A549 (cell line): Measurements from ENCODE around the gene REPS2. TPM values are rescaled to one million over a fixed set of nuclear protein-coding genes. Genes with fewer than 3 reads are reported as not detected.

Experiments
- ATAC-seq, 2 experiments: fragments of 200-7000 bp in 1 of 2; fragments of >200 bp in 1 of 2; cut with Nextera tagmentation in 1 of 2; cut with Tn5 transposase in 1 of 2; 3 replicates each; pipeline versions ENCODE4 v1.8.0 to v1.9.1; 2018 to 2020; ENCODE audit warnings: mild to moderate bottlenecking in 1 of 2, moderate library complexity in 1 of 2
- CTCF ChIA-PET: fragments of 300-600 bp; sonication (Branson Sonifier 250); formaldehyde crosslinking; extraction: SDS; loops from one replicate; lab custom pipeline; 2021; ENCODE audit warnings: antibody characterized with exemption, inconsistent platforms; lab: Yijun Ruan, JAX
- POLR2A ChIA-PET: fragments of 350-600 bp; formaldehyde crosslinking; extraction: SDS; loops from one replicate; lab custom pipeline; 2021; ENCODE audit warnings: antibody characterized with exemption, inconsistent platforms; lab: Yijun Ruan, JAX
- DNase-seq, 2 experiments: peaks; one replicate each; pipeline versions ENCODE4 v3.0.0 to v3.0.0-alpha.2; 2011 to 2016; ENCODE audit warnings: low read depth in 1 of 2, low spot score in 1 of 2
- FAIRE-seq: peaks from 2 replicates; lab custom pipeline; 2011; peaks lifted over from hg19 to GRCh38; lab: Jason Lieb, UNC
- H3K27ac ChIP-seq, 2 experiments: fragments of >200 bp; sonication (Bioruptor Twin); formaldehyde crosslinking; 3 replicates each; pipeline ENCODE4 v1.5.1; 2016 to 2017
- H3K4me1 ChIP-seq: fragments of >200 bp; sonication (Bioruptor Twin); formaldehyde crosslinking; 3 replicates; pipeline ENCODE4 v1.6.1; 2016
- H3K4me2 ChIP-seq: fragments of >200 bp; sonication (Bioruptor Twin); formaldehyde crosslinking; 3 replicates; pipeline ENCODE4 v1.6.1; 2016
- H3K4me3 ChIP-seq: fragments of >200 bp; sonication (Bioruptor Twin); formaldehyde crosslinking; 3 replicates; pipeline ENCODE4 v1.5.1; 2016
- H3K9me3 ChIP-seq: fragments of >200 bp; sonication (Bioruptor Twin); formaldehyde crosslinking; 3 replicates; pipeline ENCODE4 v1.6.1; 2016
- CBX8 ChIP-seq: fragments of 200-600 bp; sonication (generic); IDR thresholded peaks from 2 replicates; pipeline ENCODE4 v1.6.1; 2016
- CHD4 ChIP-seq: fragments of 200-600 bp; sonication (generic); IDR thresholded peaks from 2 replicates; pipeline ENCODE4 v1.6.1; 2016; ENCODE audit warnings: antibody characterized with exemption, mild to moderate bottlenecking, borderline replicate concordance
- EHF ChIP-seq: fragments of 250-450 bp; sonication (Bioruptor Pico); IDR thresholded peaks from 2 replicates; pipeline ENCODE4 v1.5.0; 2020; ENCODE audit warnings: mild to moderate bottlenecking
- ESRRA ChIP-seq: fragments of 150-350 bp; IDR thresholded peaks from 2 replicates; pipeline ENCODE4 v1.6.1; 2014; ENCODE audit warnings: mild to moderate bottlenecking, low read length, borderline replicate concordance
- FOSL2 ChIP-seq, 2 experiments: fragments of 450-650 bp in 1 of 2; fragments of >200 bp in 1 of 2; sonication (Bioruptor Twin) in 1 of 2; formaldehyde crosslinking; IDR thresholded peaks; 2 replicates each; pipeline versions ENCODE4 v1.5.0 to v1.6.1; 2016 to 2020; ENCODE audit warnings: mild to moderate bottlenecking in 1 of 2, moderate library complexity in 1 of 2
- JUNB ChIP-seq: fragments of >200 bp; sonication (Bioruptor Twin); formaldehyde crosslinking; IDR thresholded peaks from 2 replicates; pipeline ENCODE4 v1.6.1; 2016
- KDM1A ChIP-seq: fragments of 200-600 bp; sonication (generic); IDR thresholded peaks from 2 replicates; pipeline ENCODE4 v1.6.1; 2016; ENCODE audit warnings: low read depth, mild to moderate bottlenecking
- KDM5A ChIP-seq: fragments of 200-600 bp; sonication (generic); IDR thresholded peaks from 2 replicates; pipeline ENCODE4 v1.6.1; 2016; ENCODE audit warnings: antibody characterized with exemption, mild to moderate bottlenecking
- MAZ ChIP-seq: fragments of 150-350 bp; IDR thresholded peaks from 2 replicates; pipeline ENCODE4 v1.6.1; 2014; ENCODE audit warnings: antibody characterized with exemption, low read depth, low read length, borderline replicate concordance
- NPAS2 ChIP-seq: fragments of 250-450 bp; sonication (Bioruptor Pico); IDR thresholded peaks from 2 replicates; pipeline ENCODE4 v1.8.0; 2022; ENCODE audit warnings: mild to moderate bottlenecking, moderate library complexity, borderline replicate concordance
- PHF8 ChIP-seq: fragments of 200-600 bp; sonication (generic); IDR thresholded peaks from 2 replicates; pipeline ENCODE4 v1.6.1; 2016; ENCODE audit warnings: low read depth, mild to moderate bottlenecking, antibody characterized with exemption, moderate library complexity, borderline replicate concordance
- RARB ChIP-seq: fragments of 250-450 bp; sonication (Bioruptor Pico); IDR thresholded peaks from 2 replicates; pipeline ENCODE4 v1.8.0; 2021; ENCODE audit warnings: mild to moderate bottlenecking, moderate library complexity
- RFX5 ChIP-seq: fragments of 450-650 bp; IDR thresholded peaks from 2 replicates; pipeline ENCODE4 v1.7.1; 2014; ENCODE audit warnings: antibody characterized with exemption, mild to moderate bottlenecking, moderate library complexity
- RNF2 ChIP-seq: fragments of 200-600 bp; sonication (generic); IDR thresholded peaks from 2 replicates; pipeline ENCODE4 v1.6.1; 2016; ENCODE audit warnings: low read depth, mild to moderate bottlenecking, antibody characterized with exemption, moderate library complexity, borderline replicate concordance
- SMC3 ChIP-seq: fragments of >200 bp; sonication (Bioruptor Twin); formaldehyde crosslinking; IDR thresholded peaks from 3 replicates; pipeline ENCODE4 v1.6.1; 2018; ENCODE audit warnings: inconsistent platforms
- SREBF2 ChIP-seq: fragments of 450-650 bp; IDR thresholded peaks from 2 replicates; pipeline ENCODE4 v1.6.1; 2014; ENCODE audit warnings: mild to moderate bottlenecking, moderate library complexity
- ZSCAN20 ChIP-seq: fragments of 250-450 bp; sonication (Bioruptor Pico); IDR thresholded peaks from 2 replicates; pipeline ENCODE4 v1.8.0; 2022; ENCODE audit warnings: mild to moderate bottlenecking, moderate library complexity
- WGBS: methylation state at CpG from one replicate; pipeline ENCODE4 v1.1.6; 2017; ENCODE audit errors: missing lambda C conversion rate; 5-methylcytosine and 5-hydroxymethylcytosine counted together
- polyA plus RNA-seq, 4 experiments: library from polyadenylated mRNA; depleted of rRNA in 3 of 4; stranded (reverse); fragments of >200 nt; fragmentation: RNase III in 1 of 4; extraction: RNeasy Plus Mini Kit Qiagen cat#74134 plus additional on column Dnase treatment in 1 of 4; gene quantifications; 2 replicates in 3 of 4; 3 replicates in 1 of 4; pipeline ENCODE4 v1.2.3, GENCODE V29; 2011 to 2017
- TF ChIP-seq, protein P1 (sequence below): fragments of 200-600 bp; sonication (generic); IDR thresholded peaks from 2 replicates; pipeline ENCODE4 v1.6.1; 2016; ENCODE audit warnings: antibody characterized with exemption, mild to moderate bottlenecking, moderate library complexity
- TF ChIP-seq, protein P2 (sequence below): fragments of 450-650 bp; IDR thresholded peaks from 2 replicates; pipeline ENCODE4 v1.6.1; 2014; ENCODE audit warnings: antibody characterized with exemption
- TF ChIP-seq, protein P3 (sequence below): IDR thresholded peaks from 2 replicates; pipeline ENCODE4 v1.6.1; 2012
- TF ChIP-seq, protein P4 (sequence below): fragments of 250-450 bp; sonication (Bioruptor Pico); IDR thresholded peaks from 2 replicates; pipeline ENCODE4 v1.5.0; 2020; ENCODE audit warnings: low read depth, mild to moderate bottlenecking, moderate library complexity
- TF ChIP-seq, protein P5 (sequence below): fragments of >200 bp; sonication (Bioruptor Twin); formaldehyde crosslinking; IDR thresholded peaks from 3 replicates; pipeline ENCODE4 v1.5.1; 2016
- TF ChIP-seq, protein P6 (sequence below): fragments of 150-350 bp; IDR thresholded peaks from 2 replicates; pipeline ENCODE4 v1.6.1; 2014; ENCODE audit warnings: low read depth, mild to moderate bottlenecking, low read length

The REPS2 gene
- polyA plus RNA-seq, 2 of the 4 experiments (the other 2 are of a cell fraction) = 0.17 to 0.76 TPM

DNA sequence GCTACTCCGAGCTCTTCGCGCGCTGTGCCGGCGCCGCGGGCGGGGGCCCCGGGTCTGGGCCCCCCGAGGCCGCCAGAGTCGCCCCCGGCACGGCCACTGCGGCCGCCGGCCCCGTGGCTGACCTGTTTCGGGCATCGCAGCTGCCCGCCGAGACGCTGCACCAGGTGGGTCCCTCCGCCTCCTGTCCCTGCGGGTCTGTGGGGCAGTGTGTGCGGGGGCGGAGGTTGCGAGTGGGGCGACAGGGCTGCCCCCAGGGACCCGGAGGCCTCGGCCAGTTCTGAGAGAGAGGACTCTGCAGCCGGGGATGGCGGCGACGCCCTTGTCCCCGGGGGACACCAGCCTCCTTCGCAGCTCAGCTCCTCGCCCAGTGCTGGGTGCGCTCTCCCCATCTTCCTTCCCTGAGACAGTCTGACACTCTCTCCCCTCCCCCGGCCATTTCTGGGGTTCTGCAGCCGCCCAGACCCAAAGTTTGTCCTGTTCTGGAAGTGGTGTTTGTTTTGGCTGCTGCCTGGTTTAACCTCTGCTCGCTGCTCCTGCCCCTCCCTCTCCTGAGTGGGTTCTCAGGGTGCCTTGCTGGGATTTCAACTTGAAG is 609 bp downstream of the REPS2 start:
- TF ChIP-seq RNF2 (0 out of 2 replicates have a peak, but pooled peaks have one; percentile 19), CHD4 (no peak)
- Histone ChIP-seq H3K4me2 (peak overlapping the region; percentile 99), H3K9me3 (no peaks in the 10 kb centered on the region; the same call in 2 of the 3 replicates), H3K4me1 (peaks cover 6% of the 10 kb centered on the region; the same call in 2 of the 3 replicates), H3K4me3 (peak overlapping the region; percentile 63), H3K27ac (peak overlapping the region; percentile 46 to 77; a peak in 3 of 6 replicates)
- ChIA-PET POLR2A (no interaction called here), CTCF (interaction anchor here (0.7 to 1.9 kb wide), 7 partner anchors 9 to 126 kb away, joined by 3 to 6 read pairs (median 4); no protein-coding TSS in a partner anchor)
- DNase-seq (no peak), ATAC-seq (peak; percentile 49 to 57), FAIRE-seq (no peak)
- WGBS = 5% methylated on average over 6 of the region's 43 CpGs

DNA sequence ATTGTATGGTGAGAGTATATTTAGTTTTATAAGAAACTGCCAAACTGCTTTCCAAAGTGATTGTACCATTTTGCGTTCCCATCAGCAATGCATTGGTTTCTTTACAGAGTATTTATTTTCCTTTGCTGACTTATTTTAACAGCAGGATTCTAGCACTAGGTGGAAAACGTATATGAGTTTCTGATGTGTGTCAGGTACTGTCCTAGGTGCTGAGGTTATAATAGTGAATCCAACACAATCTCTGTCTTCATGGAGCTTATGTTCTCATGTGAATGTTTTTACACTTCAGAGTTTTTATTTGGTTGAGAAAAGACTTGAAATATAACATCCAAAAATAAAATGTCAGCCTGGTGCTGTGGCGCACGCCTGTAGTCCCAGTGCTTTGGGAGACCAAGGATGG is 4.0 kb downstream of the REPS2 start:
- CTCF ChIA-PET = interaction anchor here (0.7 kb wide), 1 partner anchor 64 kb away, joined by 3 read pairs; no protein-coding TSS in a partner anchor
- H3K4me1 ChIP-seq = peaks cover 23% of the 10 kb centered on the region
- no peak for ATAC-seq
- FAIRE-seq = no peak
- H3K27ac ChIP-seq = no peak overlapping the region
- H3K4me2 ChIP-seq = no peak overlapping the region
- TF ChIP-seq JUNB = no peak
- no peak for TF ChIP-seq SREBF2
- TF ChIP-seq, protein P1, sequence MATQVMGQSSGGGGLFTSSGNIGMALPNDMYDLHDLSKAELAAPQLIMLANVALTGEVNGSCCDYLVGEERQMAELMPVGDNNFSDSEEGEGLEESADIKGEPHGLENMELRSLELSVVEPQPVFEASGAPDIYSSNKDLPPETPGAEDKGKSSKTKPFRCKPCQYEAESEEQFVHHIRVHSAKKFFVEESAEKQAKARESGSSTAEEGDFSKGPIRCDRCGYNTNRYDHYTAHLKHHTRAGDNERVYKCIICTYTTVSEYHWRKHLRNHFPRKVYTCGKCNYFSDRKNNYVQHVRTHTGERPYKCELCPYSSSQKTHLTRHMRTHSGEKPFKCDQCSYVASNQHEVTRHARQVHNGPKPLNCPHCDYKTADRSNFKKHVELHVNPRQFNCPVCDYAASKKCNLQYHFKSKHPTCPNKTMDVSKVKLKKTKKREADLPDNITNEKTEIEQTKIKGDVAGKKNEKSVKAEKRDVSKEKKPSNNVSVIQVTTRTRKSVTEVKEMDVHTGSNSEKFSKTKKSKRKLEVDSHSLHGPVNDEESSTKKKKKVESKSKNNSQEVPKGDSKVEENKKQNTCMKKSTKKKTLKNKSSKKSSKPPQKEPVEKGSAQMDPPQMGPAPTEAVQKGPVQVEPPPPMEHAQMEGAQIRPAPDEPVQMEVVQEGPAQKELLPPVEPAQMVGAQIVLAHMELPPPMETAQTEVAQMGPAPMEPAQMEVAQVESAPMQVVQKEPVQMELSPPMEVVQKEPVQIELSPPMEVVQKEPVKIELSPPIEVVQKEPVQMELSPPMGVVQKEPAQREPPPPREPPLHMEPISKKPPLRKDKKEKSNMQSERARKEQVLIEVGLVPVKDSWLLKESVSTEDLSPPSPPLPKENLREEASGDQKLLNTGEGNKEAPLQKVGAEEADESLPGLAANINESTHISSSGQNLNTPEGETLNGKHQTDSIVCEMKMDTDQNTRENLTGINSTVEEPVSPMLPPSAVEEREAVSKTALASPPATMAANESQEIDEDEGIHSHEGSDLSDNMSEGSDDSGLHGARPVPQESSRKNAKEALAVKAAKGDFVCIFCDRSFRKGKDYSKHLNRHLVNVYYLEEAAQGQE = 0 out of 2 replicates have a peak, but pooled peaks have one; percentile 41
- H3K9me3 ChIP-seq = no peaks in the 10 kb centered on the region
- WGBS = 83% methylated on average over 4 of the region's 4 CpGs
- H3K4me3 ChIP-seq = no peak overlapping the region
- no peak for DNase-seq
- POLR2A ChIA-PET = no interaction called here

DNA sequence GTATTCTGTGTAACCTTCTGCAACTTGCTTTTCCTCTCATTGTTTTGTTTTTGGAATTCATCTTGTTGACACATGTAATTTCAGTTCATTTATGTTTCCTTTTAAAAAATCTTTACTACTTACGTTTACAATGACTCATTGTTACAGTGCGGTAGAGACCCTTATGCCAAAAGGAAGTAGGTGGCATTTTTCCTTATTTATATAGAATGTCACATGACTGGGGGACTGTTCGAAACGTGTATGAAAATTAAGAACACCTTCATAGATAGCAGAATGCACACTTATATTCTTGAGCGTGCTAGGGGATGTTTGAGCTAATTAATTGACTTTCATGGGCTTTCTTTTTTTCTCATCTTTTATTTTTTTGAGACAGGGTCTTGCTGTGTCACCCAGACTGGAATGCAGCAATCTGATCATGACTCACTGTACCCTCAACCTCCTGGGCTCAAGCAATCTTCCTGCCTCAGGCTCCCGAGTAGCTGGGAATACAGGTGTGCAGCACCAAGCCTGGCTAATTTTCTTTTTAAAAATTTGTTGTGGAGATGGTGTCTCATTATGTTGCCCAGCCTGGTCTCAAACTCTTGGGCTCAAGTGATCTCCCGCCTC is 7.3 kb downstream of the REPS2 start:
- ATAC-seq (peak in 1 of 2 experiments; percentile 50; a peak in 2 of 6 replicates), DNase-seq (peak in 1 of 2 experiments; percentile 38), FAIRE-seq (peak; percentile 84)
- H3K4me3 ChIP-seq = no peak overlapping the region
- H3K9me3 ChIP-seq = no peaks in the 10 kb centered on the region
- peak overlapping the region; percentile 70 for H3K4me2 ChIP-seq
- ChIA-PET POLR2A (no interaction called here), CTCF (no interaction called here)
- peaks cover 18% of the 10 kb centered on the region for H3K4me1 ChIP-seq
- WGBS = 28% methylated on average over 7 of the region's 7 CpGs
- peak overlapping the region; percentile 30 to 53; a peak in 2 of 6 replicates for H3K27ac ChIP-seq
- TF ChIP-seq, protein P2, sequence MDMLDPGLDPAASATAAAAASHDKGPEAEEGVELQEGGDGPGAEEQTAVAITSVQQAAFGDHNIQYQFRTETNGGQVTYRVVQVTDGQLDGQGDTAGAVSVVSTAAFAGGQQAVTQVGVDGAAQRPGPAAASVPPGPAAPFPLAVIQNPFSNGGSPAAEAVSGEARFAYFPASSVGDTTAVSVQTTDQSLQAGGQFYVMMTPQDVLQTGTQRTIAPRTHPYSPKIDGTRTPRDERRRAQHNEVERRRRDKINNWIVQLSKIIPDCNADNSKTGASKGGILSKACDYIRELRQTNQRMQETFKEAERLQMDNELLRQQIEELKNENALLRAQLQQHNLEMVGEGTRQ = peak; percentile 63
- TF ChIP-seq CBX8 = no peak
- no peak for TF ChIP-seq KDM1A
- no peak for TF ChIP-seq KDM5A
- TF ChIP-seq MAZ = no peak
- 0 out of 2 replicates have a peak, but pooled peaks have one; percentile 10 for TF ChIP-seq FOSL2 (IDR thresholded peaks at IDR 0.05)
- TF ChIP-seq FOSL2 (CRISPR knock-in tag; IDR thresholded peaks at IDR 0.05) = peak; percentile 39; the same call in 1 of the 2 replicates
- TF ChIP-seq RARB (CRISPR knock-in tag) = no peak
- no peak for TF ChIP-seq RFX5
- TF ChIP-seq, protein P3, sequence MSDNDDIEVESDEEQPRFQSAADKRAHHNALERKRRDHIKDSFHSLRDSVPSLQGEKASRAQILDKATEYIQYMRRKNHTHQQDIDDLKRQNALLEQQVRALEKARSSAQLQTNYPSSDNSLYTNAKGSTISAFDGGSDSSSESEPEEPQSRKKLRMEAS = no peak
- TF ChIP-seq, protein P4, sequence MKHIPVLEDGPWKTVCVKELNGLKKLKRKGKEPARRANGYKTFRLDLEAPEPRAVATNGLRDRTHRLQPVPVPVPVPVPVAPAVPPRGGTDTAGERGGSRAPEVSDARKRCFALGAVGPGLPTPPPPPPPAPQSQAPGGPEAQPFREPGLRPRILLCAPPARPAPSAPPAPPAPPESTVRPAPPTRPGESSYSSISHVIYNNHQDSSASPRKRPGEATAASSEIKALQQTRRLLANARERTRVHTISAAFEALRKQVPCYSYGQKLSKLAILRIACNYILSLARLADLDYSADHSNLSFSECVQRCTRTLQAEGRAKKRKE (CRISPR knock-in tag) = no peak
- TF ChIP-seq, protein P5, sequence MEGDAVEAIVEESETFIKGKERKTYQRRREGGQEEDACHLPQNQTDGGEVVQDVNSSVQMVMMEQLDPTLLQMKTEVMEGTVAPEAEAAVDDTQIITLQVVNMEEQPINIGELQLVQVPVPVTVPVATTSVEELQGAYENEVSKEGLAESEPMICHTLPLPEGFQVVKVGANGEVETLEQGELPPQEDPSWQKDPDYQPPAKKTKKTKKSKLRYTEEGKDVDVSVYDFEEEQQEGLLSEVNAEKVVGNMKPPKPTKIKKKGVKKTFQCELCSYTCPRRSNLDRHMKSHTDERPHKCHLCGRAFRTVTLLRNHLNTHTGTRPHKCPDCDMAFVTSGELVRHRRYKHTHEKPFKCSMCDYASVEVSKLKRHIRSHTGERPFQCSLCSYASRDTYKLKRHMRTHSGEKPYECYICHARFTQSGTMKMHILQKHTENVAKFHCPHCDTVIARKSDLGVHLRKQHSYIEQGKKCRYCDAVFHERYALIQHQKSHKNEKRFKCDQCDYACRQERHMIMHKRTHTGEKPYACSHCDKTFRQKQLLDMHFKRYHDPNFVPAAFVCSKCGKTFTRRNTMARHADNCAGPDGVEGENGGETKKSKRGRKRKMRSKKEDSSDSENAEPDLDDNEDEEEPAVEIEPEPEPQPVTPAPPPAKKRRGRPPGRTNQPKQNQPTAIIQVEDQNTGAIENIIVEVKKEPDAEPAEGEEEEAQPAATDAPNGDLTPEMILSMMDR = no peak
- TF ChIP-seq EHF = no peak
- no peak for TF ChIP-seq PHF8
- no peak for TF ChIP-seq ESRRA
- no peak for TF ChIP-seq NPAS2 (CRISPR knock-in tag)
- no peak for TF ChIP-seq ZSCAN20 (CRISPR knock-in tag)
- no peak for TF ChIP-seq SMC3
- TF ChIP-seq, protein P6, sequence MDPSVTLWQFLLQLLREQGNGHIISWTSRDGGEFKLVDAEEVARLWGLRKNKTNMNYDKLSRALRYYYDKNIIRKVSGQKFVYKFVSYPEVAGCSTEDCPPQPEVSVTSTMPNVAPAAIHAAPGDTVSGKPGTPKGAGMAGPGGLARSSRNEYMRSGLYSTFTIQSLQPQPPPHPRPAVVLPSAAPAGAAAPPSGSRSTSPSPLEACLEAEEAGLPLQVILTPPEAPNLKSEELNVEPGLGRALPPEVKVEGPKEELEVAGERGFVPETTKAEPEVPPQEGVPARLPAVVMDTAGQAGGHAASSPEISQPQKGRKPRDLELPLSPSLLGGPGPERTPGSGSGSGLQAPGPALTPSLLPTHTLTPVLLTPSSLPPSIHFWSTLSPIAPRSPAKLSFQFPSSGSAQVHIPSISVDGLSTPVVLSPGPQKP = no peak
